Naive thymus-derived CD8-positive, alpha-beta T cell (primary cell): ENCODE measurements around the gene KSR2. TPM values are rescaled to one million over a fixed set of nuclear protein-coding genes. Genes with fewer than 3 reads are reported as not detected.

Experiments
- ATAC-seq, 2 donors: fragments of 150-1000 bp; cut with Tn5 transposase in 1 of 2; sonication (Bioruptor Pico), chemical (Tn5 transposase) in 1 of 2; 1 replicate in 1 of 2; 2 replicates in 1 of 2; pipeline ENCODE4 v1.10.0; 2021; ENCODE audit warnings: mild to moderate bottlenecking in 2 of 2, moderate library complexity in 2 of 2
- POLR2A ChIA-PET: fragments of 350-600 bp; sonication (Branson Sonifier 250); formaldehyde crosslinking; loops from one replicate; lab custom pipeline; 2021; ENCODE audit warnings: antibody characterized with exemption; lab: Charles Lee
- DNase-seq, 10 donors: peaks; one replicate each; pipeline versions ENCODE4 v3.0.0 to v3.0.0-alpha.2; 2020 to 2022
- H3K27ac Mint-ChIP-seq, 10 donors: one replicate each; pipeline ENCODE4 v1.8.0; 2020 to 2022; ENCODE audit warnings: mild to moderate bottlenecking in 10 of 10, mixed read lengths in 10 of 10, moderate library complexity in 4 of 10, inconsistent platforms in 1 of 10
- H3K27me3 Mint-ChIP-seq, 5 donors: one replicate each; pipeline ENCODE4 v1.8.0; 2021 to 2022; ENCODE audit warnings: mixed read lengths in 5 of 5
- H3K36me3 Mint-ChIP-seq, 3 donors: one replicate each; pipeline ENCODE4 v1.8.0; 2020 to 2022; ENCODE audit warnings: mixed read lengths in 3 of 3, mild to moderate bottlenecking in 2 of 3, inconsistent platforms in 1 of 3
- H3K4me1 Mint-ChIP-seq, 4 donors: one replicate each; pipeline ENCODE4 v1.8.0; 2021 to 2022; ENCODE audit warnings: mixed read lengths in 4 of 4
- H3K4me3 Mint-ChIP-seq, 10 donors: one replicate each; pipeline ENCODE4 v1.8.0; 2020 to 2022; ENCODE audit warnings: mild to moderate bottlenecking in 10 of 10, mixed read lengths in 10 of 10, moderate library complexity in 6 of 10, inconsistent platforms in 1 of 10
- H3K9me3 Mint-ChIP-seq, 9 donors: one replicate each; pipeline ENCODE4 v1.8.0; 2020 to 2022; ENCODE audit warnings: mixed read lengths in 9 of 9, mild to moderate bottlenecking in 3 of 9, inconsistent platforms in 1 of 9, moderate library complexity in 1 of 9
- polyA plus RNA-seq, 3 donors: library from polyadenylated mRNA; unstranded; fragments of 300-500 nt; fragmentation: Illumina TruSeq; gene quantifications; one replicate each; pipeline ENCODE4 v1.2.3, GENCODE V29; 2021
- total RNA-seq, 8 experiments: library from RNA in 2 of 8; stranded (reverse) in 2 of 8; gene quantifications; one replicate each; pipeline ENCODE4 v1.2.3 and lab custom pipeline; 2021 to 2026

Gene KSR2
- total and polyA plus RNA-seq, 5 experiments from 2014 or later = not detected

DNA sequence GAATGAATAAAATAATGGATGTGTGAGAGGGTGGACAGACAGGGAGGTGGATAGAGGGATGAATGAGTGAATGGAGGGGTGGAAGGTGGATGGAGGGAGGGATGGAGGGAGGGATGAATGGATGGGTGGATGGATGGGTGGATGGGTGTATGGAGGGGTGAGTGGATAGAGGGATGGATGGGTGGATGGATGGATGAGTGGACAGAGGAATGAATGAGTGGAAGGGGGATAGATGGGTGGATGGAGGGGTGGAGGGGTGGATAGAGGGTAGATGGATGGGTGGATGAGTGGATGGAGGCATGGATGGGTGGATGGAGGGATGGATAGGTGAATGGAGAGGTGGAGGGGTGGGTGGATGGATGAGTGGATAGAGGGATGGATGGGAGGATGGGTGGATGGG is 559.5 kb downstream of the KSR2 start:
- no peak for DNase-seq
- H3K27me3 Mint-ChIP-seq = peaks cover 4 to 30% (median 7%) of the 10 kb centered on the region in 5 donors
- no peak for ATAC-seq
- H3K4me1 Mint-ChIP-seq = no peaks in the 10 kb centered on the region
- POLR2A ChIA-PET = no interaction called here
- no peaks in the 10 kb centered on the region for H3K36me3 Mint-ChIP-seq
- peaks cover 0 to 11% (median 3%) of the 10 kb centered on the region in 9 donors for H3K9me3 Mint-ChIP-seq
- no peak overlapping the region for H3K27ac Mint-ChIP-seq
- no peak overlapping the region for H3K4me3 Mint-ChIP-seq

- Mint-ChIP-seq H3K36me3 (no peaks in the 10 kb centered on the region), H3K4me1 (no peaks in the 10 kb centered on the region), H3K27me3 (peaks cover 0 to 22% (median 7%) of the 10 kb centered on the region in 5 donors), H3K4me3 (no peak overlapping the region), H3K27ac (no peak overlapping the region), H3K9me3 (peaks cover 0 to 15% (median 3%) of the 10 kb centered on the region in 9 donors)
- POLR2A ChIA-PET = no interaction called here
- no peak for ATAC-seq
- DNase-seq = no peak
These were observed 560.5 kb downstream of the KSR2 start for GRCh38 chr12:117408161-117408791.

DNA sequence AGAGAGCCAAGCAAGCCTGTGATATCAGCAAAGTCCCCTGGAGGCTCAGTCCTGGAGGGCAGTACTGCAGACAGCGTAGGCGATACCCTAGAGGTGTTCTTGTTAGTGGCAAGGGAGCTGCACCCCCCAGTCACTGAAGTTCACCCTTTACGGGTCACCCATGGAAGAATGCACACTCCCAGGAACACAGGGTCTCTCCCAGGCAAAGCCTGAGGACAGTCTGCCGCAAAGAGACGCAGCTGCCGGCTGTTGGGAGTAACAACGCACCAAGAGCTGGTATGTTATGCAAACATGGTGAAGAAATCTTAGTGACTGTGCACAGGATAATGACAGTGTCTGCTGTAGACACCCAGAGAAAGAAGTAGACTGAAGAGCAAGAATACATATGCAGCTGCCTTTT is 563.9 kb downstream of the KSR2 start:
- Mint-ChIP-seq H3K27me3 (peaks cover 0 to 16% (median 7%) of the 10 kb centered on the region in 5 donors), H3K27ac (no peak overlapping the region), H3K4me1 (no peaks in the 10 kb centered on the region), H3K9me3 (peaks cover 0 to 31% (median 11%) of the 10 kb centered on the region in 9 donors), H3K36me3 (no peaks in the 10 kb centered on the region), H3K4me3 (no peak overlapping the region)
- DNase-seq (no peak), ATAC-seq (no peak)
- POLR2A ChIA-PET = no interaction called here

- ATAC-seq = no peak
- Mint-ChIP-seq H3K27ac (no peak overlapping the region), H3K4me3 (no peak overlapping the region), H3K36me3 (peaks cover 0 to 2% (median 0%) of the 10 kb centered on the region in 3 donors), H3K9me3 (peaks cover 0 to 32% (median 11%) of the 10 kb centered on the region in 9 donors), H3K27me3 (peaks cover 0 to 16% (median 9%) of the 10 kb centered on the region in 5 donors), H3K4me1 (no peaks in the 10 kb centered on the region)
- POLR2A ChIA-PET = no interaction called here
- no peak for DNase-seq
These were observed 564.5 kb downstream of the KSR2 start for GRCh38 chr12:117404203-117404853.

- Mint-ChIP-seq H3K27ac (no peak overlapping the region), H3K4me3 (no peak overlapping the region), H3K4me1 (no peaks in the 10 kb centered on the region), H3K36me3 (peaks cover 0 to 7% (median 0%) of the 10 kb centered on the region in 3 donors), H3K27me3 (peaks cover 0 to 16% (median 9%) of the 10 kb centered on the region in 5 donors), H3K9me3 (peaks cover 0 to 39% (median 14%) of the 10 kb centered on the region in 9 donors)
- DNase-seq (no peak), ATAC-seq (no peak)
- POLR2A ChIA-PET = no interaction called here
These were observed 565.1 kb downstream of the KSR2 start for GRCh38 chr12:117403586-117404139.

Other genes starting within 250 kb of the KSR2 start
- gene RFC5, start 47.7 kb upstream of the KSR2 start, total RNA-seq = 10 to 100 TPM; 16.7 to 18.4 TPM
- 10 to 100 TPM; 12.3 to 16.1 (median 12.5) TPM for gene RFC5, start 47.7 kb upstream of the KSR2 start, polyA plus RNA-seq
- 10 to 100 TPM; 14.8 to 18.6 TPM for gene WSB2, start 92.2 kb upstream of the KSR2 start, total RNA-seq
- gene WSB2, start 92.2 kb upstream of the KSR2 start, polyA plus RNA-seq = 10 to 100 TPM in 2 of 3 donors, 1 to 10 TPM in 1; 7.7 to 16.9 (median 12.4) TPM
- gene VSIG10, start 135.0 kb upstream of the KSR2 start, total RNA-seq = 1 to 10 TPM; 3.2 to 5.0 TPM
- 1 to 10 TPM; 2.0 to 3.1 (median 2.1) TPM for gene VSIG10, start 135.0 kb upstream of the KSR2 start, polyA plus RNA-seq
- 10 to 100 TPM; 85.2 to 86.7 TPM for gene PEBP1, start 167.1 kb upstream of the KSR2 start, total RNA-seq
- gene PEBP1, start 167.1 kb upstream of the KSR2 start, polyA plus RNA-seq = 100 to 1,000 TPM; 290 to 344 (median 340) TPM